Esophagus muscularis mucosa (tissue), 4 donors: ENCODE results near the gene LSM8. TPM values are rescaled to one million over a fixed set of nuclear protein-coding genes. Genes with fewer than 3 reads are reported as not detected.
"Not testable (repeated sequence)": the region's sequence is repeated elsewhere in the genome, so short reads cannot be mapped to it uniquely, and the experiment has no call there.

Source experiments
- DNase-seq: peaks from one replicate; pipeline ENCODE4 v3.0.0-alpha.2; 2017; ENCODE audit errors: extremely low spot score
- H3K27ac ChIP-seq, 4 donors: fragments of 200-600 bp; sonication (generic); replicated peaks in 1 of 4; 1 replicate in 3 of 4; 2 replicates in 1 of 4; pipeline ENCODE4 v1.5.1; 2016 to 2019; ENCODE audit warnings: mild to moderate bottlenecking in 1 of 4
- H3K27me3 ChIP-seq, 4 donors: fragments of 200-600 bp; sonication (generic); one replicate each; pipeline versions ENCODE4 v1.5.1 to v1.6.0; 2016 to 2019
- H3K36me3 ChIP-seq, 4 donors: fragments of 200-600 bp; sonication (generic); one replicate each; pipeline ENCODE4 v1.5.1; 2016 to 2019
- H3K4me1 ChIP-seq, 4 donors: fragments of 200-600 bp; sonication (generic); one replicate each; pipeline ENCODE4 v1.5.1; 2016 to 2019
- H3K4me3 ChIP-seq, 4 donors: fragments of 200-600 bp; sonication (generic); 1 replicate in 2 of 4; 2 replicates in 2 of 4; pipeline ENCODE4 v1.5.1; 2016 to 2019; ENCODE audit warnings: mild to moderate bottlenecking in 4 of 4, moderate library complexity in 1 of 4
- H3K9me3 ChIP-seq, 4 donors: fragments of 200-600 bp; sonication (generic); 1 replicate in 3 of 4; 2 replicates in 1 of 4; pipeline ENCODE4 v1.5.1; 2016 to 2019
- EP300 ChIP-seq: sonication (generic); formaldehyde crosslinking; IDR thresholded peaks from one replicate; pipeline ENCODE4 v1.6.1; 2017; ENCODE audit warnings: antibody characterized with exemption
- POLR2A ChIP-seq: fragments of 450-650 bp; IDR thresholded peaks from one replicate; pipeline ENCODE4 v1.6.1; 2017; ENCODE audit warnings: antibody characterized with exemption, moderate library complexity, mild to moderate bottlenecking, low read depth
- POLR2AphosphoS5 ChIP-seq, 2 donors: sonication (generic); formaldehyde crosslinking; IDR thresholded peaks; one replicate each; pipeline ENCODE4 v1.6.1; 2017; ENCODE audit warnings: antibody characterized with exemption in 2 of 2
- WGBS: methylation state at CpG from one replicate; pipeline ENCODE4 v1.1.5; 2018; 5-methylcytosine and 5-hydroxymethylcytosine counted together
- intact Hi-C: fragments of 100-400 bp; cut with DNase I; formaldehyde crosslinking; loops from one replicate; pipeline ENCODE4 v1.15.1; 2023
- total RNA-seq, 4 donors: library from RNA; depleted of rRNA; stranded (reverse); fragments of >200 nt; gene quantifications; one replicate each; pipeline versions ENCODE4 v1.1.0 to v1.2.1, GENCODE V29; 2016
- TF ChIP-seq, protein P1 (sequence below), 3 experiments: fragments of 200-600 bp in 2 of 3; fragments of 450-650 bp in 1 of 3; sonication (generic) in 2 of 3; IDR thresholded peaks; one replicate each; pipeline ENCODE4 v1.5.1; 2017 to 2019; ENCODE audit warnings: antibody characterized with exemption in 3 of 3, mild to moderate bottlenecking in 2 of 3, moderate library complexity in 1 of 3

The LSM8 gene
- total RNA-seq, 4 donors from 2014 or later, result 22.1 to 28.1 (median 26.3) TPM

DNA sequence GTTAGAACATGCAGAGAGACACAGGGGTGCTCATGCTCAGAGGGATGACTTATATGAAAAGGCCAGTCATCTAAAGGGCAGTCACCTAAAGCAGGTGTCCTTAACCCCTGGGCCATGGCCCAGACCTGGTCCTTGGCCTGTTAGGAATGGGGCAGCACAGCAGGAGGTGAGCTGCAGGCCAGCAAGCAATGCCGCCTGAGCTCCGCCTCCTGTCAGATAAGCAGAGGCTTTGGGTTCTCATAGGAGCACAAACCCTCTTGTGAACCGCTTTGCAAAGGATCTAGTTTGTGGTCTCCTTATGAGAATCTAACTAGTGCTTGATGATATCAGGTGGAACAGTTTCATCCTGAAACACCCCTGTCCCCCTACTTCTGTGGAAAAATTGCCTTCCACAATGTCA, 55.0 kb downstream of the LSM8 start:
- Histone ChIP-seq H3K36me3 (no peaks in the 10 kb centered on the region), H3K4me1 (no peaks in the 10 kb centered on the region), H3K27ac (no peak overlapping the region), H3K27me3 (no peaks in the 10 kb centered on the region), H3K4me3 (no peak overlapping the region), H3K9me3 (no peaks in the 10 kb centered on the region)
- intact Hi-C loops, result no loop called here
- WGBS, result 100% methylated on average over 1 of the region's 3 CpGs
- DNase-seq, result no peak
- TF ChIP-seq EP300 (no peak), POLR2AphosphoS5 (IDR thresholded peaks at IDR 0.05) (no peak), POLR2A (no peak)
- TF ChIP-seq, protein P1, sequence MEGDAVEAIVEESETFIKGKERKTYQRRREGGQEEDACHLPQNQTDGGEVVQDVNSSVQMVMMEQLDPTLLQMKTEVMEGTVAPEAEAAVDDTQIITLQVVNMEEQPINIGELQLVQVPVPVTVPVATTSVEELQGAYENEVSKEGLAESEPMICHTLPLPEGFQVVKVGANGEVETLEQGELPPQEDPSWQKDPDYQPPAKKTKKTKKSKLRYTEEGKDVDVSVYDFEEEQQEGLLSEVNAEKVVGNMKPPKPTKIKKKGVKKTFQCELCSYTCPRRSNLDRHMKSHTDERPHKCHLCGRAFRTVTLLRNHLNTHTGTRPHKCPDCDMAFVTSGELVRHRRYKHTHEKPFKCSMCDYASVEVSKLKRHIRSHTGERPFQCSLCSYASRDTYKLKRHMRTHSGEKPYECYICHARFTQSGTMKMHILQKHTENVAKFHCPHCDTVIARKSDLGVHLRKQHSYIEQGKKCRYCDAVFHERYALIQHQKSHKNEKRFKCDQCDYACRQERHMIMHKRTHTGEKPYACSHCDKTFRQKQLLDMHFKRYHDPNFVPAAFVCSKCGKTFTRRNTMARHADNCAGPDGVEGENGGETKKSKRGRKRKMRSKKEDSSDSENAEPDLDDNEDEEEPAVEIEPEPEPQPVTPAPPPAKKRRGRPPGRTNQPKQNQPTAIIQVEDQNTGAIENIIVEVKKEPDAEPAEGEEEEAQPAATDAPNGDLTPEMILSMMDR (IDR thresholded peaks at IDR 0.05), result no peak

DNA sequence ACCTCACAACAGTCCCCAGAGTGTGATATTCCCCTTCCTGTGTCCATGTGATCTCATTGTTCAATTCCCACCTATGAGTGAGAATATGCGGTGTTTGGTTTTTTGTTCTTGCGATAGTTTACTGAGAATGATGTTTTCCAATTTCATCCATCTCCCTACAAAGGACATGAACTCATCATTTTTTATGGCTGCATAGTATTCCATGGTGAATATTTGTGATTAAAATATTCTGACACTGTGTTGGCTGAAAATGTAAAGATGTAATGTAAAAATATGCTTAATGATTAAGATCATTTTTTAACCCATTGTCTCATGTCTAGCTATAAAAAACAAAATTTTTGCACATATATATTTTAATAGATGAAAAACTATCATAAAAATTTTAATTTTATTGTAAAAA, 56.4 kb downstream of the LSM8 start:
- intact Hi-C loops, H3K27me3 ChIP-seq, DNase-seq, H3K4me1 ChIP-seq, H3K9me3 ChIP-seq, H3K4me3 ChIP-seq, H3K27ac ChIP-seq, H3K36me3 ChIP-seq: not testable (repeated sequence)
- WGBS, result 98% methylated on average over 2 of the region's 2 CpGs

Other genes with a start within 250 kb of the LSM8 start
- gene ANKRD7, start 40.5 kb downstream of the LSM8 start, total RNA-seq, result 1 to 10 TPM in 1 of 4 donors, under 1 TPM in 3; 0.57 to 1.2 (median 0.90) TPM